Measurements from ENCODE around the gene LHFPL4.

- TF ChIP-seq TAF1 (IDR thresholded peaks at IDR 0.05; ENCODE audit: low read depth) (no peak), EP300 (IDR thresholded peaks at IDR 0.05; ENCODE audit: borderline replicate concordance) (no peak), RAD21 (IDR thresholded peaks at IDR 0.05; ENCODE audit: low read depth) (no peak), REST (IDR thresholded peaks at IDR 0.05; ENCODE audit: low read depth) (no peak), TEAD4 (IDR thresholded peaks at IDR 0.05) (no peak), MAX (IDR thresholded peaks at IDR 0.05) (no peak), TCF12 (IDR thresholded peaks at IDR 0.05; ENCODE audit: low read depth) (no peak), YY1 (IDR thresholded peaks at IDR 0.05; ENCODE audit: low read depth) (no peak)
These were observed 79.1 kb downstream of the LHFPL4 start for GRCh38 chr3:9474482-9474881.

All from Ishikawa (cell line).